Stomach (tissue), 4 donors: ENCODE results near the gene ANKRD23.

ENCODE experiments used
- EP300 ChIP-seq: sonication (generic); formaldehyde crosslinking; IDR thresholded peaks from one replicate; pipeline ENCODE4 v1.6.1; 2017; ENCODE audit warnings: antibody characterized with exemption
- POLR2A ChIP-seq, 4 donors: fragments of 450-650 bp; IDR thresholded peaks; one replicate each; pipeline ENCODE4 v1.6.1; 2016; ENCODE audit warnings: antibody characterized with exemption in 4 of 4, control low read depth in 2 of 4, mild to moderate bottlenecking in 1 of 4, moderate library complexity in 1 of 4
- POLR2AphosphoS5 ChIP-seq, 3 donors: sonication (generic); formaldehyde crosslinking; IDR thresholded peaks; one replicate each; pipeline ENCODE4 v1.6.1; 2016; ENCODE audit warnings: antibody characterized with exemption in 3 of 3
- TF ChIP-seq, protein P1 (sequence below), 7 experiments: fragments of 450-650 bp in 4 of 7; fragments of 200-600 bp in 3 of 7; sonication (generic) in 3 of 7; IDR thresholded peaks; one replicate each; pipeline ENCODE4 v1.5.1; 2016 to 2019; ENCODE audit warnings: antibody characterized with exemption in 7 of 7, control low read depth in 2 of 7, mild to moderate bottlenecking in 1 of 7

DNA sequence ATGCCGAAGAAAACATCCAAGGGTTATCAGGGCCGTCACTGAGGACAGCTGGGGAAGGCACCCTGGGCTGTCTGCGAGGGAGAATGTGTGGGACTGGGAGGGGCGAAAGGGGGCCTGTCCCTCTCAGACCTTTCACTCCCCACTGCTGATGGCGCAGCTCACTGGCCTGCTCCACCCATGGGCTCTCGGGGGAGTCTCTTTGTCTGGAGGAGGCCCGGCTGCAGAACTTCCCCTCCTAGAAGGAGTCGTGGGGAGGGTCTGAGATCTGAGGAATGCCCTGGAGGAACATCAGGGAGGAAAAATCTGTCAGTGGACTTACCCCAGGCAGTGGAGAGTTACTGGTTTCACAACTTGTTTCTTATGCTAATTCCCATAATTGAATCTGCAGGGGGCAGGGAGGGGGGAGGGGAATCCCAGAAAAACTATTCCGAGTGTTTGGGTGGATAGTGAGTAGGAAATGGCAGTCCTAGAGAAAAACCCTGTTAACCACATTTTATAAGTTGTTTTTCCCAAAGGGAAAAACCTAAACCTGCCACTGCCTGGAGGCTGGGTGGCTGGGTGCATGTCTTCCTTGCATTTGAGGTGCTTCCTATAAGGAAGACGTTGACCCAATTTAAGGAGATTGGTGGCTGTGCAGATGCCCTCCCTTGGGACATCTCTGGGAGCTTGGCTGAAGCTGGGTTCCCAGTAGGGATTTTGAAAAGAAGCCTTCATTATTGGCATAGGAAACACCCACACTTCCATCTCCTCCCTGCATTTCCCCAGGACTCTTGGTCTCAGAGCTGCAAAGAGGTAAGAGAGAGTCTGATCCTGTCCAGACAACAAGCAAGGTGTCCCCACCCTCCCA, 37.8 kb upstream of the ANKRD23 start:
- TF ChIP-seq, protein P1, sequence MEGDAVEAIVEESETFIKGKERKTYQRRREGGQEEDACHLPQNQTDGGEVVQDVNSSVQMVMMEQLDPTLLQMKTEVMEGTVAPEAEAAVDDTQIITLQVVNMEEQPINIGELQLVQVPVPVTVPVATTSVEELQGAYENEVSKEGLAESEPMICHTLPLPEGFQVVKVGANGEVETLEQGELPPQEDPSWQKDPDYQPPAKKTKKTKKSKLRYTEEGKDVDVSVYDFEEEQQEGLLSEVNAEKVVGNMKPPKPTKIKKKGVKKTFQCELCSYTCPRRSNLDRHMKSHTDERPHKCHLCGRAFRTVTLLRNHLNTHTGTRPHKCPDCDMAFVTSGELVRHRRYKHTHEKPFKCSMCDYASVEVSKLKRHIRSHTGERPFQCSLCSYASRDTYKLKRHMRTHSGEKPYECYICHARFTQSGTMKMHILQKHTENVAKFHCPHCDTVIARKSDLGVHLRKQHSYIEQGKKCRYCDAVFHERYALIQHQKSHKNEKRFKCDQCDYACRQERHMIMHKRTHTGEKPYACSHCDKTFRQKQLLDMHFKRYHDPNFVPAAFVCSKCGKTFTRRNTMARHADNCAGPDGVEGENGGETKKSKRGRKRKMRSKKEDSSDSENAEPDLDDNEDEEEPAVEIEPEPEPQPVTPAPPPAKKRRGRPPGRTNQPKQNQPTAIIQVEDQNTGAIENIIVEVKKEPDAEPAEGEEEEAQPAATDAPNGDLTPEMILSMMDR (IDR thresholded peaks at IDR 0.05) = no peak
- TF ChIP-seq POLR2AphosphoS5 (IDR thresholded peaks at IDR 0.05) (no peak), POLR2A (IDR thresholded peaks at IDR 0.05) (no peak), EP300 (no peak)
